Mammary microvascular endothelial cell (primary cell): ENCODE measurements around the gene ANGPTL3. TPM values are rescaled to one million over a fixed set of nuclear protein-coding genes. Genes with fewer than 3 reads are reported as not detected.

ENCODE experiments used
- total RNA-seq: library from RNA; depleted of rRNA; stranded (reverse); fragments of >200 nt; gene quantifications from 2 replicates; pipeline ENCODE4 v1.2.3, GENCODE V29; 2015

Gene ANGPTL3
- not detected in 2 replicates for total RNA-seq

GRCh38 chr1:62597281-62597680 is at the start of gene ANGPTL3:
Gene ANGPTL3 (plus strand): TSS chr1:62597520. CDS start chr1:62597567, 47 bp downstream.

Other genes with a start within 250 kb of the ANGPTL3 start
- 29.4 and 34.8 TPM in 2 replicates for gene USP1, start 160.5 kb upstream of the ANGPTL3 start, total RNA-seq
- gene DOCK7, start 90.9 kb downstream of the ANGPTL3 start, total RNA-seq, result 12.7 and 20.0 TPM in 2 replicates
- 5.9 and 11.1 TPM in 2 replicates for gene ATG4C, start 186.6 kb downstream of the ANGPTL3 start, total RNA-seq